Mesothelial cell of epicardium (in vitro differentiated cells): ENCODE data around the gene MACROD2. TPM values are rescaled to one million over a fixed set of nuclear protein-coding genes. Genes with fewer than 3 reads are reported as not detected.

Experiments
- DNase-seq, 2 experiments: peaks; one replicate each; pipeline ENCODE4 v3.0.0; 2021; ENCODE audit warnings: low spot score in 2 of 2; ENCODE audit not compliant: unreplicated experiment in 2 of 2
- H3K27ac Mint-ChIP-seq: 2 replicates; pipeline ENCODE4 v1.8.0; 2021; ENCODE audit warnings: mixed read lengths
- H3K27me3 Mint-ChIP-seq: 2 replicates; pipeline ENCODE4 v1.8.0; 2021; ENCODE audit warnings: low read depth, mixed read lengths
- H3K36me3 Mint-ChIP-seq: 2 replicates; pipeline ENCODE4 v1.8.0; 2021; ENCODE audit warnings: mixed read lengths
- H3K4me1 Mint-ChIP-seq: 2 replicates; pipeline ENCODE4 v1.8.0; 2021; ENCODE audit warnings: mixed read lengths
- H3K4me3 Mint-ChIP-seq: 2 replicates; pipeline ENCODE4 v1.8.0; 2021; ENCODE audit warnings: mild to moderate bottlenecking, moderate library complexity, mixed read lengths
- H3K9me3 Mint-ChIP-seq: 2 replicates; pipeline ENCODE4 v1.8.0; 2021; ENCODE audit warnings: mixed read lengths
- CTCF ChIP-seq: fragments of 200-600 bp; sonication (generic); IDR thresholded peaks from one replicate; pipeline ENCODE4 v1.5.0; 2021; ENCODE audit warnings: antibody characterized with exemption; ENCODE audit not compliant: unreplicated experiment
- total RNA-seq: library from RNA; stranded (reverse); gene quantifications from 3 replicates; pipeline ENCODE4 v1.2.1, GENCODE V29; 2021

MACROD2 gene
- total RNA-seq, 1 donor from 2014 or later = 10.0 TPM

- H3K9me3 Mint-ChIP-seq = peaks cover 9% of the 10 kb centered on the region
Measured at GRCh38 chr20:15848126-15848525, 1852.8 kb downstream of the MACROD2 start.

GRCh38 chr20:15848995-15849610 lies 1853.8 kb downstream of the MACROD2 start:
- Mint-ChIP-seq H3K27me3 (no peaks in the 10 kb centered on the region), H3K27ac (no peak overlapping the region), H3K4me1 (no peaks in the 10 kb centered on the region), H3K4me3 (no peak overlapping the region), H3K36me3 (no peaks in the 10 kb centered on the region), H3K9me3 (peaks cover 9% of the 10 kb centered on the region)
- no peak for DNase-seq
- TF ChIP-seq CTCF = no peak

More at GRCh38 chr20:15848126-15848525, 1852.8 kb downstream of the MACROD2 start:
- no peak overlapping the region for H3K27ac Mint-ChIP-seq
- no peaks in the 10 kb centered on the region for H3K27me3 Mint-ChIP-seq
- H3K4me1 Mint-ChIP-seq = peaks cover 2% of the 10 kb centered on the region
- no peak for DNase-seq
- no peak overlapping the region for H3K4me3 Mint-ChIP-seq
- TF ChIP-seq CTCF = no peak
- no peaks in the 10 kb centered on the region for H3K36me3 Mint-ChIP-seq

GRCh38 chr20:15851576-15852215 lies 1856.4 kb downstream of the MACROD2 start:
- Mint-ChIP-seq H3K27me3 (no peaks in the 10 kb centered on the region), H3K9me3 (peaks cover 5% of the 10 kb centered on the region), H3K36me3 (no peaks in the 10 kb centered on the region), H3K27ac (no peak overlapping the region), H3K4me1 (peaks cover 4% of the 10 kb centered on the region), H3K4me3 (no peak overlapping the region)
- DNase-seq = no peak
- no peak for TF ChIP-seq CTCF

GRCh38 chr20:15854911-15855310 lies 1859.6 kb downstream of the MACROD2 start:
- DNase-seq = no peak
- no peak overlapping the region for H3K27ac Mint-ChIP-seq
- H3K36me3 Mint-ChIP-seq = no peaks in the 10 kb centered on the region
- TF ChIP-seq CTCF = no peak
- H3K9me3 Mint-ChIP-seq = peaks cover 5% of the 10 kb centered on the region
- no peak overlapping the region for H3K4me3 Mint-ChIP-seq
- peaks cover 4% of the 10 kb centered on the region for H3K4me1 Mint-ChIP-seq
- no peaks in the 10 kb centered on the region for H3K27me3 Mint-ChIP-seq

- Mint-ChIP-seq H3K4me1 (peaks cover 16% of the 10 kb centered on the region), H3K27me3 (no peaks in the 10 kb centered on the region), H3K9me3 (no peaks in the 10 kb centered on the region), H3K4me3 (no peak overlapping the region), H3K27ac (no peak overlapping the region), H3K36me3 (no peaks in the 10 kb centered on the region)
- no peak for TF ChIP-seq CTCF
- no peak for DNase-seq
Measured at GRCh38 chr20:15857173-15857784, 1862.0 kb downstream of the MACROD2 start.
